Heart left ventricle (tissue), 16 donors: Measurements from ENCODE around the gene RAB11A. TPM values are rescaled to one million over a fixed set of nuclear protein-coding genes. Genes with fewer than 3 reads are reported as not detected.

Source experiments
- ATAC-seq, 4 donors: fragments of 200-7000 bp; cut with Tn5 transposase; one replicate each; pipeline ENCODE4 v1.9.1; 2020 to 2022; ENCODE audit warnings: moderate library complexity in 4 of 4, mild to moderate bottlenecking in 3 of 4, moderate number of reproducible peaks in 1 of 4
- DNase-seq, 5 donors: peaks; one replicate each; pipeline ENCODE4 v3.0.0-alpha.2; 2020
- H3K27ac ChIP-seq, 12 donors: fragments of 200-600 bp; sonication (generic) in 4 of 12; one replicate each; pipeline versions ENCODE4 v1.5.0 to v1.8.0; 2016 to 2022; ENCODE audit warnings: mild to moderate bottlenecking in 2 of 12
- H3K27me3 ChIP-seq, 9 donors: fragments of 200-600 bp; sonication (generic) in 2 of 9; one replicate each; pipeline versions ENCODE4 v1.5.1 to v1.8.0; 2016 to 2022; ENCODE audit warnings: mild to moderate bottlenecking in 3 of 9
- H3K36me3 ChIP-seq, 9 donors: fragments of 200-600 bp; sonication (generic) in 2 of 9; one replicate each; pipeline versions ENCODE4 v1.5.0 to v1.8.0; 2018 to 2022; ENCODE audit warnings: mild to moderate bottlenecking in 2 of 9
- H3K4me1 ChIP-seq, 12 donors: fragments of 200-600 bp; sonication (generic) in 4 of 12; one replicate each; pipeline versions ENCODE4 v1.5.0 to v1.8.0; 2016 to 2022; ENCODE audit warnings: mild to moderate bottlenecking in 3 of 12
- H3K4me3 ChIP-seq, 12 donors: fragments of 200-600 bp; sonication (generic) in 4 of 12; one replicate each; pipeline versions ENCODE4 v1.5.0 to v1.8.0; 2017 to 2022; ENCODE audit warnings: mild to moderate bottlenecking in 9 of 12, moderate library complexity in 4 of 12
- H3K9me3 ChIP-seq, 12 donors: fragments of 200-600 bp; sonication (generic) in 4 of 12; one replicate each; pipeline versions ENCODE4 v1.5.0 to v1.8.0; 2016 to 2022; ENCODE audit warnings: mild to moderate bottlenecking in 1 of 12
- CTCF ChIP-seq, 12 donors: fragments of 200-600 bp; sonication (generic) in 4 of 12; IDR thresholded peaks; one replicate each; pipeline versions ENCODE4 v1.5.0 to v1.8.0; 2018 to 2022; ENCODE audit warnings: antibody characterized with exemption in 12 of 12, mild to moderate bottlenecking in 5 of 12
- POLR2A ChIP-seq, 2 donors: fragments of 450-650 bp; IDR thresholded peaks; one replicate each; pipeline ENCODE4 v1.6.1; 2017; ENCODE audit warnings: antibody characterized with exemption in 2 of 2, mild to moderate bottlenecking in 2 of 2, moderate library complexity in 2 of 2
- WGBS, 4 donors: extraction: QIAGEN DNeasy Blood & Tissue Kit in 2 of 4; methylation state at CpG; one replicate each; pipeline versions ENCODE4 v1.1.5 to v1.1.7; 2013 to 2018; 5-methylcytosine and 5-hydroxymethylcytosine counted together
- intact Hi-C, 10 donors: fragments of 100-400 bp; cut with DNase I; formaldehyde crosslinking; loops; one replicate each; pipeline versions ENCODE4 v1.11.1 to v1.14.2; 2022
- long read RNA-seq, 3 donors: library from polyadenylated mRNA; unstranded; transcript quantifications; one replicate each; pipeline ENCODE4 v2.0.0, GENCODE V29; 2020 to 2021
- polyA plus RNA-seq, 2 donors: library from polyadenylated mRNA; stranded (reverse); fragments of 200-250 nt; gene quantifications; one replicate each; pipeline ENCODE4 v1.2.3, GENCODE V29; 2013
- total RNA-seq, 9 donors: library from RNA; depleted of rRNA in 2 of 9; stranded (reverse); fragments of >200 nt in 2 of 9; fragmentation: NEBNext Ultra II Directional in 3 of 9; extraction: Animal tissue kit (Norgen Biotek cat#: 25700) in 3 of 9; gene quantifications; one replicate each; pipeline versions ENCODE4 v1.1.0 to v1.2.4, GENCODE V29; 2016 to 2023
- donor health status: ischemic (EF 13 %, LVEDD 7.1; RV severe dilation, severe dysfunction).
- donor health status: healthy with polysubstance abuse.
- donor health status: DM: no; HTN: yes; CAD: no.
- donor health status: DM: no; HTN: no; CAD: no.
- donor health status: ischemic (EF 25% LVEDD 6.9; RV normal size, moderate dysfunction).
- donor health status: ischemic (EF 25% LVEDD 5.7; RV mildly dilated, moderate dysfunction).
- donor health status: healthy.
- donor health status: DM: yes; HTN: yes; CAD: no.
- donor health status: ischemic (EF 35%, LVEDD 5.7; RV mildly dilated, moderate dysfunction).
- donor health status: nonischemic (EF 11% LVEDD 7.7; RV severe dilation, severe dysfunction).
- donor health status: DM: yes; HTN: yes; CAD: no.
- donor health status: PGD.
- donor health status: ischemic (EF 29% LVEDD 5.4; RV normal size, mild dysfunction).
- donor health status: nonischemic (EF 23%, LVEDD 6.1; RV moderate dilation, normal function).

The RAB11A gene
- total RNA-seq = 100 to 1,000 TPM; 149 to 212 (median 162) TPM
- 100 to 1,000 TPM in 1 of 2 donors, 10 to 100 TPM in 1; 50.3 to 307 TPM for polyA plus RNA-seq
- long read RNA-seq, donor 1, full-length matches to known transcripts = 77 of 80 reads
- long read RNA-seq, donor 1, partial matches to known transcripts = 0 of 80 reads
- long read RNA-seq, donor 1, other reads (novel, unspliced or antisense) = 3 of 80 reads
- long read RNA-seq, donor 2, full-length matches to known transcripts = 183 of 196 reads
- long read RNA-seq, donor 2, partial matches to known transcripts = 6 of 196 reads
- long read RNA-seq, donor 2, other reads (novel, unspliced or antisense) = 7 of 196 reads
- long read RNA-seq, donor 3, full-length matches to known transcripts = 92 of 108 reads
- long read RNA-seq, donor 3, partial matches to known transcripts = 0 of 108 reads
- long read RNA-seq, donor 3, other reads (novel, unspliced or antisense) = 16 of 108 reads

- no peaks in the 10 kb centered on the region for H3K9me3 ChIP-seq
- no peaks in the 10 kb centered on the region for H3K27me3 ChIP-seq
- H3K4me3 ChIP-seq = peak within 1 kb of the TSS; percentile 70 to 98 (median 88)
- ATAC-seq = peak; percentile 98 to 99 (median 99)
- TF ChIP-seq CTCF (IDR thresholded peaks at IDR 0.05) = peak in 11 of 12 donors; percentile 6 to 67 (median 43)
- TF ChIP-seq POLR2A (IDR thresholded peaks at IDR 0.05) = peak; percentile 47 to 88
- peak; percentile 95 to 98 (median 98) for DNase-seq
- peaks cover 0 to 38% (median 19%) of the 10 kb centered on the region in 12 donors for H3K4me1 ChIP-seq
- WGBS, 4 donors = 0 to 1% (median 1%) methylated on average over 58 to 62 of the region's 62 CpGs
- H3K36me3 ChIP-seq = peaks cover 0 to 3% (median 0%) of the 10 kb centered on the region in 9 donors
- peak within 1 kb of the TSS; percentile 86 to 97 (median 94) for H3K27ac ChIP-seq
- intact Hi-C loops = loop anchor here in 5 of 10 donors (1.0 to 5.0 kb wide), 6 partner anchors 37 to 258 kb away; partner anchors contain the start of genes DENND4A (in 3 of the 5) and INTS14 (in 1 of the 5)
Observed at GRCh38 chr15:65869126-65869953, at the start of gene RAB11A. RAB11A (plus strand) TSS chr15:65869491; CDS start chr15:65869586, 95 bp downstream.

- ATAC-seq (no peak), DNase-seq (no peak)
- Histone ChIP-seq H3K27me3 (no peaks in the 10 kb centered on the region), H3K9me3 (no peaks in the 10 kb centered on the region), H3K36me3 (no peaks in the 10 kb centered on the region), H3K4me1 (peaks cover 0 to 49% (median 1%) of the 10 kb centered on the region in 12 donors), H3K4me3 (no peak overlapping the region), H3K27ac (peak overlapping the region in 4 of 12 donors; percentile 8 to 80 (median 32))
- 90 to 95% (median 94%) methylated on average over 3 of the region's 3 CpGs for WGBS, 4 donors
- intact Hi-C loops = no loop called here
- TF ChIP-seq POLR2A (IDR thresholded peaks at IDR 0.05) (no peak), CTCF (IDR thresholded peaks at IDR 0.05) (no peak)
Observed at GRCh38 chr15:65819563-65819960, 49.7 kb upstream of the RAB11A start.

DNA sequence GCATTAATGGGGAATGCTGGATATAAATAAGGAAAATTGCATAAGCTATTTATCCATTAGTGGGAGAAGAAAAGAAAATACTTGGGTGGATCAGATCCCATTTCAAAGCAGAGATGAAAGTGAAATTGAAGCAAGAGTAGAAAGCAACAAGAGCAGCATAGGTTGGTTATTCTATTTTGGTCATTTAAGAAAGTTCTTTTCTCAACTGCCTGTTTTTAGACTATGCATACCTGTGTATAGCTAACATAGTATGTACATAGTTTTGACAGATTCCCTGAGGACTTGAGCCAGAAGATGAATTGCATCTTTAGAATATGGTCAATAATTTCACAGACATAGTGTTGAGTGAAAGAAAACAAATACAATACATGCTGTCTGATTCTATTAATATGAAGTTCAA, 48.2 kb upstream of the RAB11A start:
- H3K27me3 ChIP-seq = no peaks in the 10 kb centered on the region
- H3K4me3 ChIP-seq = no peak overlapping the region
- H3K9me3 ChIP-seq = no peaks in the 10 kb centered on the region
- peak overlapping the region in 1 of 12 donors; percentile 29 for H3K27ac ChIP-seq
- no peaks in the 10 kb centered on the region for H3K36me3 ChIP-seq
- intact Hi-C loops = loop anchor here in 4 of 10 donors (10.0 kb wide), 2 partner anchors 46 to 186 kb away; no protein-coding TSS in a partner anchor
- TF ChIP-seq CTCF (IDR thresholded peaks at IDR 0.05) (no peak), POLR2A (IDR thresholded peaks at IDR 0.05) (no peak)
- DNase-seq (no peak), ATAC-seq (no peak)
- H3K4me1 ChIP-seq = peaks cover 0 to 49% (median 1%) of the 10 kb centered on the region in 12 donors
